Endothelial cell of umbilical vein (primary cell): ENCODE results near the gene CUBN. TPM values are rescaled to one million over a fixed set of nuclear protein-coding genes. Genes with fewer than 3 reads are reported as not detected.
"Not testable (repeated sequence)": the region's sequence is repeated elsewhere in the genome, so short reads cannot be mapped to it uniquely, and the experiment has no call there.

Experiments
- BruUV-seq: library from RNA; stranded (reverse); fragments of 400-500 nt; replicated peaks from 2 replicates; lab custom pipeline; 2021; lab: Mats Ljungman, UMichigan
- CTCF ChIA-PET: fragments of 300-600, 350-600 bp; sonication (Branson Sonifier 250); formaldehyde crosslinking; loops from one replicate; lab custom pipeline; 2021; ENCODE audit warnings: antibody characterized with exemption, inconsistent platforms; lab: Charles Lee
- POLR2A ChIA-PET: fragments of 300-600, 350-600 bp; sonication (Branson Sonifier 250); formaldehyde crosslinking; loops from one replicate; lab custom pipeline; 2021; ENCODE audit warnings: antibody characterized with exemption, inconsistent platforms; lab: Charles Lee
- DNase-seq: peaks from one replicate; pipeline ENCODE4 v3.0.0-alpha.2; 2011; ENCODE audit warnings: low read depth, low spot score
- FAIRE-seq: peaks from 2 replicates; lab custom pipeline; 2011; peaks lifted over from hg19 to GRCh38; lab: Jason Lieb, UNC
- H2AFZ ChIP-seq: 2 replicates; pipeline ENCODE4 v1.6.0; 2012; ENCODE audit warnings: low read depth, low read length, control low read depth, inconsistent platforms
- H3K27ac ChIP-seq: 2 replicates; pipeline ENCODE4 v1.5.1; 2011; ENCODE audit warnings: low read depth, mild to moderate bottlenecking, control low read depth, low read length, moderate library complexity; ENCODE audit not compliant: insufficient read depth
- H3K27me3 ChIP-seq, 2 experiments: 2 replicates each; pipeline versions ENCODE4 v1.6.0 to v1.6.1; 2011; ENCODE audit warnings: low read length in 2 of 2, mixed read lengths in 1 of 2; ENCODE audit not compliant: control insufficient read depth in 2 of 2, insufficient read depth in 2 of 2
- H3K36me3 ChIP-seq, 2 experiments: 2 replicates in 1 of 2; 3 replicates in 1 of 2; pipeline ENCODE4 v1.5.1; 2011; ENCODE audit warnings: low read length in 2 of 2, mild to moderate bottlenecking in 1 of 2, moderate library complexity in 1 of 2; ENCODE audit not compliant: control insufficient read depth in 2 of 2, insufficient read depth in 2 of 2; ENCODE audit errors: extremely low read depth in 1 of 2
- H3K4me1 ChIP-seq: 3 replicates; pipeline ENCODE4 v1.5.1; 2011; ENCODE audit warnings: mild to moderate bottlenecking, low read length; ENCODE audit not compliant: control insufficient read depth, insufficient read depth; ENCODE audit errors: extremely low read depth
- H3K4me2 ChIP-seq: 2 replicates; pipeline ENCODE4 v1.6.1; 2011; ENCODE audit warnings: low read length, control low read depth, mixed read lengths; ENCODE audit not compliant: insufficient read depth
- H3K4me3 ChIP-seq, 3 experiments: fragments of 200-600 bp in 1 of 3; sonication (generic), shearing (Covaris generic) in 1 of 3; replicated peaks in 1 of 3; 2 replicates each; pipeline ENCODE4 v1.5.1; 2011 to 2016; ENCODE audit warnings: control low read depth in 3 of 3, low read length in 3 of 3, mild to moderate bottlenecking in 2 of 3, inconsistent platforms in 1 of 3, low read depth in 1 of 3, moderate library complexity in 1 of 3; ENCODE audit not compliant: insufficient read depth in 1 of 3
- H3K79me2 ChIP-seq: 2 replicates; pipeline ENCODE4 v1.6.0; 2012; ENCODE audit warnings: low read length, inconsistent platforms; ENCODE audit not compliant: control insufficient read depth, insufficient read depth
- H3K9ac ChIP-seq: replicated peaks from 2 replicates; pipeline ENCODE3; 2011; ENCODE audit warnings: low read length, control low read depth; ENCODE audit not compliant: insufficient read depth; ENCODE audit errors: extremely low read depth
- H3K9me1 ChIP-seq: replicated peaks from 3 replicates; pipeline ENCODE4 v1.6.0; 2011; ENCODE audit warnings: mild to moderate bottlenecking, low read length; ENCODE audit not compliant: control insufficient read depth, insufficient read depth; ENCODE audit errors: extremely low read depth
- H3K9me3 ChIP-seq: replicated peaks from 2 replicates; pipeline ENCODE4 v1.5.1; 2012; ENCODE audit warnings: low read length, inconsistent platforms; ENCODE audit not compliant: control insufficient read depth, insufficient read depth
- H4K20me1 ChIP-seq: replicated peaks from 2 replicates; pipeline ENCODE3; 2011; ENCODE audit warnings: mild to moderate bottlenecking, low read length; ENCODE audit not compliant: control insufficient read depth, insufficient read depth; ENCODE audit errors: extremely low read depth
- EZH2 ChIP-seq: IDR thresholded peaks from 2 replicates; pipeline ENCODE4 v1.6.1; 2012; ENCODE audit warnings: borderline replicate concordance, low read depth, mild to moderate bottlenecking, moderate library complexity, low read length, inconsistent platforms; ENCODE audit not compliant: severe bottlenecking
- FOS ChIP-seq: IDR thresholded peaks from 2 replicates; pipeline ENCODE4 v1.6.1; 2011; ENCODE audit warnings: mild to moderate bottlenecking, low read length, moderate library complexity, borderline replicate concordance; ENCODE audit not compliant: insufficient read depth
- GATA2 ChIP-seq: IDR thresholded peaks from 2 replicates; pipeline ENCODE4 v1.7.0; 2011; ENCODE audit warnings: low read depth, mild to moderate bottlenecking, moderate library complexity, mixed read lengths, low read length; ENCODE audit not compliant: insufficient read length, insufficient read depth
- JUN ChIP-seq: IDR thresholded peaks from 2 replicates; pipeline ENCODE4 v1.6.1; 2011; ENCODE audit warnings: borderline replicate concordance, low read depth; ENCODE audit not compliant: insufficient read length, insufficient read depth
- MYC ChIP-seq: IDR thresholded peaks from one replicate; pipeline ENCODE4 v1.6.1; 2011; ENCODE audit warnings: mild to moderate bottlenecking, low read depth, low read length
- POLR2A ChIP-seq: IDR thresholded peaks from 2 replicates; pipeline ENCODE4 v1.6.1; 2012; ENCODE audit warnings: low read depth, mild to moderate bottlenecking, control low read depth, low read length
- dilution Hi-C: fragments of 300-500 bp; cut with MboI; formaldehyde crosslinking; loops from one replicate; pipeline ENCODE4 v1.15.0; 2019; ENCODE audit warnings: low sequenced_read_pairs; ENCODE audit not compliant: extremely low pct_ligation_motif_present
- intact Hi-C: fragments of 100-400 bp; cut with micrococcal nuclease; formaldehyde crosslinking; loops from one replicate; pipeline ENCODE4 v1.10.0; 2022
- polyA plus RNA-seq, 4 experiments: library from polyadenylated mRNA; depleted of rRNA in 3 of 4; stranded (reverse) in 3 of 4; unstranded in 1 of 4; fragments of >200 nt; gene quantifications; 2 replicates each; pipeline versions ENCODE4 v1.2.1 to v1.2.3, GENCODE V29; 2011 to 2012; ENCODE audit warnings: missing spikeins in 1 of 4
- total RNA-seq: library from RNA; stranded (reverse); gene quantifications from 2 replicates; pipeline ENCODE4 v1.2.3, GENCODE V29; 2021
- TF ChIP-seq, protein P1 (sequence below), 2 donors: IDR thresholded peaks; 1 replicate in 1 of 2; 2 replicates in 1 of 2; pipeline ENCODE4 v1.5.1; 2011; ENCODE audit warnings: low read length in 2 of 2, mild to moderate bottlenecking in 2 of 2, moderate library complexity in 2 of 2, control low read depth in 1 of 2, inconsistent platforms in 1 of 2, low read depth in 1 of 2; ENCODE audit not compliant: insufficient read depth in 1 of 2; ENCODE audit errors: extremely low read depth in 1 of 2
- TF ChIP-seq, protein P2 (sequence below): IDR thresholded peaks from 2 replicates; pipeline ENCODE4 v1.6.1; 2011; ENCODE audit not compliant: insufficient read depth, insufficient read length

The CUBN gene
- total and polyA plus RNA-seq, 2 donors (not counting 3 experiments of a cell fraction or from before 2014, with no cell fraction given) = 2.7 to 4.6 TPM

DNA sequence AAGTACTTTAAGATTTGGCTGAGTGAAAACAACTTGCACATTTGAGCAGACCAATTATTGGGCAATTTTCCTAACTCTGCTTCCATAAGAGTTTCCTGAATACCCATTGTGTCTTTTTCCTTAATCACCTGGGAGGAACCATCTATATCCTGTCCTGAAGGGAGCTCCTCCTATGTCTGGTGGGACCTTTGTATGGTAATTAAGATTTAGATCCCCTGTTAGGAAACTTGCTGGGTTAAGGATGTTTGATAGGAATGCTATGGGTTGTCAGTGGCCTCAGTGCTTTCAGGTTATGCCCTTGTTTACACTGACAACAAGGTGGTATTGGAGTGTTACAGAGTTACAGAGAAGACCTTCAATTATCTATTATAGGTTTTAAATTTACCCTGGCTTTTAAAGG is 116.9 kb downstream of the CUBN start:
- H4K20me1 ChIP-seq, H3K36me3 ChIP-seq, H3K79me2 ChIP-seq, BruUV-seq, CTCF ChIA-PET, H3K4me3 ChIP-seq, dilution Hi-C loops, H2AFZ ChIP-seq, intact Hi-C loops, DNase-seq, H3K27me3 ChIP-seq, H3K9ac ChIP-seq, H3K9me1 ChIP-seq, H3K4me2 ChIP-seq, POLR2A ChIA-PET, H3K27ac ChIP-seq, H3K9me3 ChIP-seq: not testable (repeated sequence)
- peak; percentile 47 for FAIRE-seq
- H3K4me1 ChIP-seq = peaks cover 22% of the 10 kb centered on the region

DNA sequence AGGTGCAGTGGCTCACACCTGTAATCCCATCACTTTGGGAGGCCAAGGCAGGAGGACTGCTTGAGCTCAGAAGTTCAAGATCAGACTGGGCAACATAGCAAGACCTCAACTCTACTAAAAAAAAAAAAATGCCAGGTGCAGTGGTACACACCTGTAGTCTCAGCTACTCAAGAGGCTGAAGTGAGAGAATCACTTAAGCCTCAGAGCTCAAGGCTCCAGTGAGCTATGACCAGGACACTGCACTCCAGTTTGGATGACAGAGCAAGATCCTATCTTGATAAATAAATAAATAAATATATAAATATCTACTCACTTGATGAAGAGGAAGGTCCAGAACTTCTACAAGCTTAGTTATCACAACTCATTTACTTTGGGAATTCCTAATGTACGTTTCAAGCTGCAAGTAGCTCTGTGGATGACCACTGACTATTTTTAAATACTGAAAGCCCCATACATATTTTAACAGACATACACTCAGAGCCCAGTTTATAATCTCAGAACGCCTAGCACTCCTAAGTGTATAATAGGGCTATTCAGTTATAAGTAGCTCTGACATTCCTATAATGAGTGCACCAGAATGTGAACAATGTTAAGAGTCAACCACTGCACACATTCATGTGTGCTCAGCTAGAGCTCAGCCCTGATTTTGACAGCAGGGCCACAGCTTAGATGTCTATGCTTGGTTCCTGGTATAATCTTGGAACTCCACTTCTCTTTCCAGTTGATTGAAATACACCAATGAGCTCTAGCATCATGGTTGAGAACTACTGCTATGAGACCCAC is 119.1 kb downstream of the CUBN start:
- no peaks in the 10 kb centered on the region for H4K20me1 ChIP-seq
- no TSS peak for BruUV-seq
- H3K9ac ChIP-seq = no peak overlapping the region
- H3K36me3 ChIP-seq = no peaks in the 10 kb centered on the region
- H3K4me1 ChIP-seq = peaks cover 43% of the 10 kb centered on the region
- no peak for DNase-seq
- no peak overlapping the region for H2AFZ ChIP-seq
- no peaks in the 10 kb centered on the region for H3K27me3 ChIP-seq
- H3K9me3 ChIP-seq = no peaks in the 10 kb centered on the region
- H3K9me1 ChIP-seq = no peaks in the 10 kb centered on the region
- FAIRE-seq = no peak
- CTCF ChIA-PET = interaction anchor here (0.7 to 1.6 kb wide), 5 partner anchors 10 to 19 kb away, joined by 3 to 6 read pairs (median 4); no protein-coding TSS in a partner anchor
- intact Hi-C loops (no loop called here), dilution Hi-C loops (no loop called here)
- no peaks in the 10 kb centered on the region for H3K79me2 ChIP-seq
- POLR2A ChIA-PET = interaction anchor here (0.6 to 1.2 kb wide), 2 partner anchors 168 to 218 kb away, joined by 3 to 8 read pairs; no protein-coding TSS in a partner anchor
- H3K4me2 ChIP-seq = no peak overlapping the region
- H3K27ac ChIP-seq = no peak overlapping the region
- TF ChIP-seq FOS (no peak), MYC (no peak), GATA2 (no peak), EZH2 (no peak), POLR2A (no peak), JUN (no peak)
- TF ChIP-seq, protein P1, sequence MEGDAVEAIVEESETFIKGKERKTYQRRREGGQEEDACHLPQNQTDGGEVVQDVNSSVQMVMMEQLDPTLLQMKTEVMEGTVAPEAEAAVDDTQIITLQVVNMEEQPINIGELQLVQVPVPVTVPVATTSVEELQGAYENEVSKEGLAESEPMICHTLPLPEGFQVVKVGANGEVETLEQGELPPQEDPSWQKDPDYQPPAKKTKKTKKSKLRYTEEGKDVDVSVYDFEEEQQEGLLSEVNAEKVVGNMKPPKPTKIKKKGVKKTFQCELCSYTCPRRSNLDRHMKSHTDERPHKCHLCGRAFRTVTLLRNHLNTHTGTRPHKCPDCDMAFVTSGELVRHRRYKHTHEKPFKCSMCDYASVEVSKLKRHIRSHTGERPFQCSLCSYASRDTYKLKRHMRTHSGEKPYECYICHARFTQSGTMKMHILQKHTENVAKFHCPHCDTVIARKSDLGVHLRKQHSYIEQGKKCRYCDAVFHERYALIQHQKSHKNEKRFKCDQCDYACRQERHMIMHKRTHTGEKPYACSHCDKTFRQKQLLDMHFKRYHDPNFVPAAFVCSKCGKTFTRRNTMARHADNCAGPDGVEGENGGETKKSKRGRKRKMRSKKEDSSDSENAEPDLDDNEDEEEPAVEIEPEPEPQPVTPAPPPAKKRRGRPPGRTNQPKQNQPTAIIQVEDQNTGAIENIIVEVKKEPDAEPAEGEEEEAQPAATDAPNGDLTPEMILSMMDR (IDR thresholded peaks at IDR 0.05; ENCODE audit: extremely low read depth in 1 of 2, insufficient read depth in 1 of 2, low read depth in 1 of 2, low read length in 2 of 2) = no peak
- TF ChIP-seq, protein P2, sequence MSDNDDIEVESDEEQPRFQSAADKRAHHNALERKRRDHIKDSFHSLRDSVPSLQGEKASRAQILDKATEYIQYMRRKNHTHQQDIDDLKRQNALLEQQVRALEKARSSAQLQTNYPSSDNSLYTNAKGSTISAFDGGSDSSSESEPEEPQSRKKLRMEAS = no peak
- H3K4me3 ChIP-seq = no peak overlapping the region
